Measurements from ENCODE around the gene GTPBP6. TPM values are rescaled to one million over a fixed set of nuclear protein-coding genes. Genes with fewer than 3 reads are reported as not detected.
A peak's percentile ranks its signal among the peaks of the same experiment; 100 is the strongest.
"Not testable (repeated sequence)": the region's sequence is repeated elsewhere in the genome, so short reads cannot be mapped to it uniquely, and the experiment has no call there.

Gene GTPBP6
- total and polyA plus RNA-seq, 4 donors: 11.8 to 79.1 (median 59.6) TPM

DNA sequence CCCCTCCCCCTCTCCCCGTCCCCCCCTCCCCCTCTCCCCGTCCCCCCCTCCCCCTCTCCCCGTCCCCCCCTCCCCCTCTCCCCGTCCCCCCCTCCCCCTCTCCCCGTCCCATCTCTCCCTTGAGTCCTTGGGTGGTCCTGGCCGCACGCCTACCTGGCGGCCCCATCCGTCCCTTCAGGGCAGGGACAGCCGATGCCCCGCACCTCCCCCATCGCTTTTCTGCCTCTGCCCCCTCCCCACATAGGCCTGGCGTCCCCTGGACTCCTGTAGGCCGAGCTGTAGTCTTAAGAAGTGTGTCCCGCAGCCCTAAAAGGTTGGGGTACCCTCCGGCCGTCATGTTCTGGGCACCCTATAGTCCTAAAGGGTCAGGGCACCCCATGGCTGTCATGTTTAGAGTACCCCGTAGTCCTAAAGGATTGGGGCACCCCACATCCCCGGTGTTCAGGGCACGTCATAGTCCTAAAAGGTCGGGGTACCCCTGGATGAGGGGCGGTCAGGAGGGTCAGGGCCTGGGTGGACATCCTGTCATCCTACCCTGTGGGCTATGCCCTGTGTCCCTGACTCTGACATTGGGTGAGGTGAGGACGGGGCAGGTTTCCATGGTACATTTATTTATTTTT lies 10.8 kb upstream of the GTPBP6 start:
- ATAC-seq (ENCODE audit: insufficient read depth, low FRiP score) (no peak), DNase-seq (no peak)
- WGBS, 2 donors: 84 to 88% methylated on average over 16 to 18 of the region's 23 CpGs
- Histone ChIP-seq H3K9ac (ENCODE audit: insufficient read depth in 1 of 2, low read length in 2 of 2) (no peak overlapping the region), H3K36me3 (ENCODE audit: control insufficient read depth in 4 of 4, insufficient read depth in 4 of 4, low read length in 4 of 4) (peaks cover 0 to 13% (median 2%) of the 10 kb centered on the region in 4 donors), H3K4me3 (no peak overlapping the region), H3K27ac (ENCODE audit: low read depth in 1 of 2, low read length in 1 of 2) (no peak overlapping the region), H3K27me3 (ENCODE audit: control insufficient read depth in 3 of 3, insufficient read depth in 3 of 3, low read length in 2 of 3) (peaks cover 0 to 5% (median 0%) of the 10 kb centered on the region in 3 donors), H3K4me1 (ENCODE audit: control insufficient read depth in 5 of 5, insufficient read depth in 5 of 5, low read length in 5 of 5) (peaks cover 0 to 8% (median 0%) of the 10 kb centered on the region in 5 donors), H3K9me3 (ENCODE audit: control insufficient read depth in 4 of 4, insufficient read depth in 3 of 4, low read length in 3 of 4) (no peaks in the 10 kb centered on the region)
- TF ChIP-seq CTCF (IDR thresholded peaks at IDR 0.05; ENCODE audit: control extremely low read depth, extremely low read depth): no peak

DNA sequence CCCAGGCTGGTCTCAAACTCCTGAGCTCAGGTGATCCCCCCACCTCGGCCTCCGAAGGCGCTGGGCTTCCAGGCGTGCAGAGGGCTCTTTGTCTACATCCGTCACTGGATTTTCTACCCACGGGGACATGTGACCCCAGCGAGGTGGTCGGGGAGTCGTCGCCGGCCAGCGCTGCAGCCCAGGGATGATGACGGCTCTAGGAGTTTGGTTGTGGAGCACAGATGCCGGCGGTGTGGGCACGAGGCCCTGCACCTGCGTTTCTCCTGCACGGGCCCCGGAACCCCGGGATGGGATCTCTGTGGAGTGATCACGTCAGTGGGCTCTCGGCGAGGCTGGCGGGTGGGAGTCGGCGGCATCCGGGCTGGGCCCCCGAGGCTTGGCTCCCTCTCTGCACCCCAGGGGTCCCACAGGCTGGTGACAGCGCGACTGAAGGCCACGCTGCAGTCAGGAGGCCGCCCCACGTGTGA lies 9.1 kb upstream of the GTPBP6 start:
- no peak overlapping the region for H3K9ac ChIP-seq (ENCODE audit: insufficient read depth in 1 of 2, low read length in 2 of 2)
- 88 to 89% methylated on average over 33 of the region's 33 CpGs for WGBS, 2 donors
- H3K27ac ChIP-seq (ENCODE audit: low read depth in 1 of 2, low read length in 1 of 2): no peak overlapping the region
- TF ChIP-seq CTCF (IDR thresholded peaks at IDR 0.05; ENCODE audit: control extremely low read depth, extremely low read depth): no peak
- H3K36me3 ChIP-seq (ENCODE audit: control insufficient read depth in 4 of 4, insufficient read depth in 4 of 4, low read length in 4 of 4): peaks cover 0 to under 1% (median 0%) of the 10 kb centered on the region in 4 donors
- H3K4me1 ChIP-seq (ENCODE audit: control insufficient read depth in 5 of 5, insufficient read depth in 5 of 5, low read length in 5 of 5): peaks cover 0 to 8% (median 0%) of the 10 kb centered on the region in 5 donors
- DNase-seq (no peak), ATAC-seq (ENCODE audit: insufficient read depth, low FRiP score) (no peak)
- no peaks in the 10 kb centered on the region for H3K9me3 ChIP-seq (ENCODE audit: control insufficient read depth in 4 of 4, insufficient read depth in 3 of 4, low read length in 3 of 4)
- H3K27me3 ChIP-seq (ENCODE audit: control insufficient read depth in 3 of 3, insufficient read depth in 3 of 3, low read length in 2 of 3): peaks cover 0 to 5% (median 0%) of the 10 kb centered on the region in 3 donors
- H3K4me3 ChIP-seq: no peak overlapping the region

GRCh38 chrX:324664-325063 lies 6.1 kb upstream of the GTPBP6 start:
- H3K27me3 ChIP-seq (ENCODE audit: control insufficient read depth in 3 of 3, insufficient read depth in 3 of 3, low read length in 2 of 3); H3K9ac ChIP-seq (ENCODE audit: insufficient read depth in 1 of 2, low read length in 2 of 2); H3K9me3 ChIP-seq (ENCODE audit: control insufficient read depth in 4 of 4, insufficient read depth in 3 of 4, low read length in 3 of 4); DNase-seq; H3K36me3 ChIP-seq (ENCODE audit: control insufficient read depth in 4 of 4, insufficient read depth in 4 of 4, low read length in 4 of 4); ATAC-seq (ENCODE audit: insufficient read depth, low FRiP score); H3K4me3 ChIP-seq; H3K27ac ChIP-seq (ENCODE audit: low read depth in 1 of 2, low read length in 1 of 2): not testable (repeated sequence)
- whole genome bisulfite sequencing, 2 donors: 76 to 84% methylated on average over 14 of the region's 14 CpGs
- H3K4me1 ChIP-seq (ENCODE audit: control insufficient read depth in 5 of 5, insufficient read depth in 5 of 5, low read length in 5 of 5): peaks cover 0 to 10% (median 0%) of the 10 kb centered on the region in 5 donors

DNA sequence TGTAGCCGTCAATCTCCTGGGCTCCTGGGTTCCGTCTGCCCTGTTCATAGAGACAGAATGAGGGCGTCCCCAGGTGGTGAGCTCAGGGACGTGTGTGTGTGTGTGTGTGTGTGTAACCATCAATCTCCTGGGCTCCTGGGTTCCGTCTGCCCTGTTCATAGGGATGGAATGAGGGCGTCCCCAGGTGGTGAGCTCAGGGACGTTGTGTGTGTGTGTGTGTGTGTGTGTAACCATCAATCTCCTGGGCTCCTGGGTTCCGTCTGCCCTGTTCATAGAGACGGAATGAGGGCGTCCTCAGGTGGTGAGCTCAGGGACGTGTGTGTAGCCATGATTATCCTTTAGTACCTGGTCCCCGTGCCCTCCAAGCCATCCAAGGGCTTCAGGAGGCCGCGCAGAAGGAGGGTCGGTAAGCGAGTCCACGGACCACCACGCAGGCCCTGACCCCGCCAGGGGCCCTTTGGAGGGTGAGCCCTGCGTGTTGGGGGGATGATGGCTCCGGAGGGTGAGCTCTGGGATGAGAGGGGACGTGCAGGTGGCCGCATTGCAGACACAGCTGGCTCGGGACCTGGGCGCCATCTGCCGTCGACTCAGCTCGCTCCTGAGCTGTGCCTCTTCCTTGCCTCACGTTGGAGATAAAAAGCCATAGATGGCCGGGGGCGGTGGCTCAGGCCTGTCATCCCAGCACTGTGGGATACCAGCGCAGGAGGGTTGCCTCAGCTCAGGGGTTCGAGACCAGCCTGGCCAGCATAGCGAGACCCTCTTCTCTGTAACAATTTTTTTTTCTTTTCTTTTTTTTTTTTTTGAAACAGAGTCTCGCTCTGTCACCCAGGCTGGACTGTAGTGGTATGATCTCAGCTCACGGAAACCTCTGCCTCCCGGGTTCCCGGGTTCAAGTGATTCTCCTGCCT lies 5.4 kb upstream of the GTPBP6 start:
- peak in 2 of 3 donors; percentile 59 to 61 for DNase-seq

More for the DNA sequence above, 5.4 kb upstream of the GTPBP6 start:
- no peak overlapping the region for H3K27ac ChIP-seq (ENCODE audit: low read depth in 1 of 2, low read length in 1 of 2)
- no peaks in the 10 kb centered on the region for H3K36me3 ChIP-seq (ENCODE audit: control insufficient read depth in 4 of 4, insufficient read depth in 4 of 4, low read length in 4 of 4)
- ATAC-seq (ENCODE audit: insufficient read depth, low FRiP score): no peak
- TF ChIP-seq CTCF (IDR thresholded peaks at IDR 0.05; ENCODE audit: control extremely low read depth, extremely low read depth): no peak
- H3K9ac ChIP-seq (ENCODE audit: insufficient read depth in 1 of 2, low read length in 2 of 2): no peak overlapping the region
- 78 to 79% methylated on average over 38 of the region's 38 CpGs for WGBS, 2 donors
- H3K4me1 ChIP-seq (ENCODE audit: control insufficient read depth in 5 of 5, insufficient read depth in 5 of 5, low read length in 5 of 5): peaks cover 0 to 10% (median 0%) of the 10 kb centered on the region in 5 donors
- H3K27me3 ChIP-seq (ENCODE audit: control insufficient read depth in 3 of 3, insufficient read depth in 3 of 3, low read length in 2 of 3): no peaks in the 10 kb centered on the region
- H3K9me3 ChIP-seq (ENCODE audit: control insufficient read depth in 4 of 4, insufficient read depth in 3 of 4, low read length in 3 of 4): no peaks in the 10 kb centered on the region
- H3K4me3 ChIP-seq: no peak overlapping the region

Measured in lung (tissue), 12 donors.